ENCODE results near the gene MATN3.

- TF ChIP-seq CTCF (IDR thresholded peaks at IDR 0.05; ENCODE audit: low read depth, low read length) (no peak), EZH2phosphoT487 (IDR thresholded peaks at IDR 0.05; ENCODE audit: low read depth) (no peak)
Observed at GRCh38 chr2:20054119-20054518, 41.7 kb upstream of the MATN3 start.

Data from OCI-LY3 (cell line).